Muscle layer of colon (tissue), 2 donors: Measurements from ENCODE around the gene FRMD4A.

Experiments
- H3K27ac ChIP-seq: one replicate; pipeline ENCODE4 v1.7.0; 2013; ENCODE audit warnings: low read depth, mild to moderate bottlenecking, low read length, moderate library complexity
- H3K27me3 ChIP-seq, 2 donors: one replicate each; pipeline ENCODE4 v1.7.0; 2013; ENCODE audit warnings: low read length in 2 of 2, mild to moderate bottlenecking in 2 of 2; ENCODE audit not compliant: insufficient read depth in 2 of 2, control insufficient read depth in 1 of 2
- H3K36me3 ChIP-seq: one replicate; pipeline ENCODE4 v1.7.0; 2013; ENCODE audit warnings: mild to moderate bottlenecking, low read length; ENCODE audit not compliant: insufficient read depth
- H3K4me1 ChIP-seq: one replicate; pipeline ENCODE4 v1.7.0; 2013; ENCODE audit warnings: mild to moderate bottlenecking, low read length; ENCODE audit not compliant: insufficient read depth
- H3K4me3 ChIP-seq, 2 donors: one replicate each; pipeline ENCODE4 v1.7.0; 2013; ENCODE audit warnings: low read length in 2 of 2, low read depth in 1 of 2, mild to moderate bottlenecking in 1 of 2, moderate library complexity in 1 of 2
- H3K9ac ChIP-seq: one replicate; pipeline ENCODE4 v1.7.0; 2013; ENCODE audit warnings: low read length
- H3K9me3 ChIP-seq: one replicate; pipeline ENCODE4 v1.7.0; 2013; ENCODE audit warnings: mild to moderate bottlenecking, low read length
- donor health status: abdominal sarcoma.
- donor health status: Adenocarcinoma of cecum.

The FRMD4A gene

DNA sequence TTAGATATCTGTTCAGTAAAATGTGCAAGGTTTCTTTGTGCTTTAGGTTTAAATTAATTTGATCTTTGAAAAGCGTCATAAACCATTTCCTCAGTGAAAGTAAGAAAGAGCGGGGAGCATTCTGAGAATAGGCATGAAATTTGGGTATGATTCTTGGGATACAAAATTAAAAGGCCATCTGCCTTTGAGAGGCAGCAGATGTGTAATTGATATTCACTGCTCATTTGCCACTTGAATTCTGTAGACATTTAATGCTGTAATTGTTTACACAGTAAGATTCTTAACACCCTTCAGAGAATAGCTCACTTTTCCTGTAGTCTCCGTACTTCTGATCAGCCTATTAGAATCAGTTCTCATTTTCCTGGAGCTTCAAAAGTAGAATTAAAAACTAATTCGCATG, 18.7 kb downstream of the FRMD4A start:
- Histone ChIP-seq H3K27me3 (no peaks in the 10 kb centered on the region), H3K4me3 (no peak overlapping the region), H3K36me3 (no peaks in the 10 kb centered on the region), H3K4me1 (no peaks in the 10 kb centered on the region), H3K27ac (no peak overlapping the region), H3K9me3 (no peaks in the 10 kb centered on the region), H3K9ac (no peak overlapping the region)

DNA sequence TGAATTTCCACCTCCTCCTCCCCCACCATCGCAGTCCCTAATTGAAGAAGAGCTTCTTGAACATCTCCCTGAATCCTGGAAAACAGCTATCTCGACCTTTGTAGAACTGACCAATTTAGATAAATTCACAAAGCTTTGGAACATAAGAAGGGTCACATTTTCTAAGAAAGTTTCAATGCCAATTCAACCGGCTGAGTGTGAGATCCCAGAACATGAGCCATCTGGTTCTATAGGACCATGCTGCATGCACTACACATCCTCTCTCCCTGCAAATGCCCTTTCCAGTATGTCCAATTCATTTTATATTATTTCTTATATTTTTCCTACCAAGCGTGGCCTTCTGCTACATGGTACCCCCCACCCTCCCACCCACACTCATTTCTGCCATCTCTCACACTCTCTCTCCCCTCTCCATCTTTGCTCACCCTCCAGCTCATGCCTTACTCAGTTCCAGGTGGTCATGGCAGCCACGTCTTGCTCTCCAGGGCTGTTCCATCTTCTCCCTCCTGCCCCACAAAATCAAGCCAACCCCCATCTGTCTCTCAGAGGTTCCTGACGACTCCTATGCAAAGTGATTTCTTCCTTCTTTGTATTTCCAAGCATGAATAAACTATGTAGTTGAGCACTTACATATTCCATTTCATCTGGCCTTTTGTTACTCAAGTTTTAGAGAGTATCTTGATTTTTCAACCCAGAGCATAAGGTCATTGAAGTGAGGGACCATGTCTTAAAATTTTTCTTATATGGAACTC, 19.3 kb downstream of the FRMD4A start:
- no peak overlapping the region for H3K4me3 ChIP-seq
- no peaks in the 10 kb centered on the region for H3K27me3 ChIP-seq
- H3K27ac ChIP-seq: no peak overlapping the region
- no peak overlapping the region for H3K9ac ChIP-seq
- H3K9me3 ChIP-seq: no peaks in the 10 kb centered on the region
- H3K4me1 ChIP-seq: no peaks in the 10 kb centered on the region
- H3K36me3 ChIP-seq: no peaks in the 10 kb centered on the region

DNA sequence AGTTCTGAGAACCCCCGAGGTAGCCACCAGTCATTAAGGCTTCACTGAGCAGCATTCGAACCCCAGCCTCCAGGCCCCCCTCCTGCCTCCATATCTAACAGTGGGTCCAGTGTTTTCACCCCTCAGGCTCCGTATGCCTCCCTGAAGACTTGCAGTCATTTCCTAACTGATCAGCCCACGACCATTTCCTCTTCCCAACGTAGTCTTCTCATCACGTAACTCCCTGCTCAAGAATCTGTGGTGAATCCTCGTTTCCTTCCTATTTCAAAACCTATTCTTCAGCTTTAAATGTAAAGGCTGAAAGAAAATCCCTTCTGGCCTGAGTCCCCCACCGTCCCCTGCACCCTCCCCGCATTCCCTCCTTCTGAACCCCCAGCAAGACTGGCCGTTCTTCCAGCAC, 21.1 kb downstream of the FRMD4A start:
- no peaks in the 10 kb centered on the region for H3K4me1 ChIP-seq
- H3K27ac ChIP-seq: no peak overlapping the region
- H3K9ac ChIP-seq: no peak overlapping the region
- H3K36me3 ChIP-seq: no peaks in the 10 kb centered on the region
- no peaks in the 10 kb centered on the region for H3K27me3 ChIP-seq
- no peaks in the 10 kb centered on the region for H3K9me3 ChIP-seq
- H3K4me3 ChIP-seq: no peak overlapping the region

DNA sequence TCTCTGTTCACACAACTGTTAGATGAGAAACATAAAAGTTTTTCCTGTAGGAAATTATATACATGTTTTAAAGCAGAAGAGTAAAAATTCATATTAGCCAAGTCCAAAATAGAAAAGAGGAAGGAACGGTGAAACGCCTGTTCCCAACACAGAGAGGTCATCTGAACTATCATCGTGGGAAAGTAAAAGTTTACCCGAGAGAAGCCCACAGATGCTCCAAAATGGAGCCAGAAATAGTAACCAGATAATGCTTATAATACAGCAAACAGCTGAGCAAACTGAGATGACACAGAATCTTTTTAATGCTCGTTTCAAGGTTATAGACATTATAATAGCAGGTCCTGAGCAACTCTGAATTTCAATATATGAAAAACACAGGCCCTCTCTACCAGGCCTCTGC, 24.5 kb downstream of the FRMD4A start:
- Histone ChIP-seq H3K9me3 (no peaks in the 10 kb centered on the region), H3K27ac (no peak overlapping the region), H3K36me3 (no peaks in the 10 kb centered on the region), H3K27me3 (no peaks in the 10 kb centered on the region), H3K4me3 (no peak overlapping the region), H3K9ac (no peak overlapping the region), H3K4me1 (no peaks in the 10 kb centered on the region)

DNA sequence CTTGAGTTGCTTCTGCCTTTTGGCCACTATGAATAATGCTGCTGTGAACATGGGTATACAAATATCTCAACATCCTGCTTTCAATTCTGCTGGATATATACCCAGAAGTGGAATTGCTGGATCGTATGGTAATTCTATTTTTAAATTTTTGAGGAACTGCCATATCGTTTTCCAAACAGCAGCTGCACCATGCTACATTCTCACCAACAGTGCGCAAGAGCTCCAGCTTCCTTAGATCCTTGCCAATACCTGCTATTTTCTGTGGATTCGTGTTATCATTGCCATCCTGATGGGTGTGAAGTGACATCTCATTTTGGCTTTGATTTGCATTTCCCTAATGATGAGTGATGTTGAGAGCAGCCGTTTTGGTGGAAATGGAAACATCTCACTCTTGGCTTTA, 26.7 kb downstream of the FRMD4A start:
- Histone ChIP-seq H3K27ac (no peak overlapping the region), H3K27me3 (no peaks in the 10 kb centered on the region), H3K9me3 (no peaks in the 10 kb centered on the region), H3K4me1 (no peaks in the 10 kb centered on the region), H3K4me3 (no peak overlapping the region), H3K9ac (no peak overlapping the region), H3K36me3 (no peaks in the 10 kb centered on the region)

DNA sequence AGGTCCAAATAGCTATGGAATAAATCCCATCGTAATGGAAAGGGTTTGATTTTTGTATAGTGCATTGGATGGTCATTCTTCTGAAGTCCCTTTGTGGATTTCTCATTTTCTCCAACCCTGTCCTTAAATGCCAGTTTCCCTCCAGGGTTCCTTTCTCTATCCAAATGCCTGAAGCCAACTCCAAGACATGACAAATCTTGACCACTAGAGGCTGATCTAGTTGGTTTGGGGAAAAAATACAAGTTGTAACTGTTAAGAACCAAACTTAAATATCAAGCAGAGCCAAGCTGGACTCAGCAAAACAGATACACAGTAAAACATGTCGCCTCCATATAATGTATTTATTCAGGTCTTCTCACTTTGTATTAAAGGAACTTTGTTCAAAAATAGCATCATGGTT, 28.7 kb downstream of the FRMD4A start:
- no peaks in the 10 kb centered on the region for H3K36me3 ChIP-seq
- H3K4me1 ChIP-seq: no peaks in the 10 kb centered on the region
- H3K4me3 ChIP-seq: no peak overlapping the region
- no peaks in the 10 kb centered on the region for H3K27me3 ChIP-seq
- H3K9ac ChIP-seq: no peak overlapping the region
- no peak overlapping the region for H3K27ac ChIP-seq
- no peaks in the 10 kb centered on the region for H3K9me3 ChIP-seq

DNA sequence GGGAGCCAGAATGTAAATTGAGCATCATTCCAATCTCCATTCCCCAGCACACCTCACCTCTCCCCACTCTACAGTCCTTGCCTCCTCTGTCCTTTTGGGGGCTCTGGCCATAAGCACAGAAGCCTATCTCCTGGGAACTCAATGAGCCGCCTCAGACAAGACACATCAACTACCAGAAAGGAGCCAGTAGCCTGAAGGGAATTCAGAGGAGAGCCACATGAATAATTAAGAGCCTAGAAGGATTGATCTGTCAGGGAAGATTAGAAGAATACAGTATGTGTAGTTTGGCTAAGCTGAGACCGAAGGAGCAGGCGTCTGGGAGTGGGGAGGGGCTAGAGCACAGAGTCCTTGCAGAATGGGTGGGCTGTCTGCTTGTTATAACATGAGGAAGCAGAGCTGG, 31.2 kb downstream of the FRMD4A start:
- Histone ChIP-seq H3K27me3 (no peaks in the 10 kb centered on the region), H3K4me1 (no peaks in the 10 kb centered on the region), H3K4me3 (no peak overlapping the region), H3K36me3 (no peaks in the 10 kb centered on the region), H3K27ac (no peak overlapping the region), H3K9me3 (no peaks in the 10 kb centered on the region), H3K9ac (no peak overlapping the region)

DNA sequence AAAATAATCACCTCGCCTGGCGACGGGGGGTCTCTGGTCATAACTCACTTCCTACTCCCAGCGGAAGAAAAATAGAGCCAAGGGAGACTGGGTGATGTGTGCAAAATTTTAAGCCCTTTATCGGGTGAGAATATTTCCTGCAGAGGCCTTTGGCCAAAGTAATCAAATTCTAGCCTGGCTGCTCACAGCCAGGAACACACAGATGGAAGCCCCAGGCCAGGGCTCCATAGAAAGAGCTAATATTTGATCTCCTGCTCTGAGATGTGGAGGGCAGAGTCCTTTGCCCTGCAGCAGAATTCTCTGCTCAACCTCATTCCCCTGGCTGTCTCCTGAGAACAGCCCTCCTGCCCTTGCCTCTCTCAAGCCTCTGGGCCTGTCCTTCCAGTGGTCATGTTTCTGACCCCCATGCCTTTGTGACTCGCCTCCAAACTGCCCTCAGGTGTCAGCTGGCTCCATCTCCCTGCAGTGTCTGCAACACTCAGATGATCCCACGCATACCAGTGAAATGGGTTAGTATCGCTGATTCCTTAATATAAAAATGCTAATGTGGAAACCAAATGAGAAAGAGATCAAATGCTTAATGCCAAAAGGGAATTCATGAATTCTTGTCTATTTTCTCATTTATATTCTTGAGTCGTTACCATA, 34.5 kb downstream of the FRMD4A start:
- Histone ChIP-seq H3K27ac (no peak overlapping the region), H3K27me3 (no peaks in the 10 kb centered on the region), H3K4me1 (no peaks in the 10 kb centered on the region), H3K36me3 (no peaks in the 10 kb centered on the region), H3K9ac (no peak overlapping the region), H3K9me3 (no peaks in the 10 kb centered on the region), H3K4me3 (no peak overlapping the region)

DNA sequence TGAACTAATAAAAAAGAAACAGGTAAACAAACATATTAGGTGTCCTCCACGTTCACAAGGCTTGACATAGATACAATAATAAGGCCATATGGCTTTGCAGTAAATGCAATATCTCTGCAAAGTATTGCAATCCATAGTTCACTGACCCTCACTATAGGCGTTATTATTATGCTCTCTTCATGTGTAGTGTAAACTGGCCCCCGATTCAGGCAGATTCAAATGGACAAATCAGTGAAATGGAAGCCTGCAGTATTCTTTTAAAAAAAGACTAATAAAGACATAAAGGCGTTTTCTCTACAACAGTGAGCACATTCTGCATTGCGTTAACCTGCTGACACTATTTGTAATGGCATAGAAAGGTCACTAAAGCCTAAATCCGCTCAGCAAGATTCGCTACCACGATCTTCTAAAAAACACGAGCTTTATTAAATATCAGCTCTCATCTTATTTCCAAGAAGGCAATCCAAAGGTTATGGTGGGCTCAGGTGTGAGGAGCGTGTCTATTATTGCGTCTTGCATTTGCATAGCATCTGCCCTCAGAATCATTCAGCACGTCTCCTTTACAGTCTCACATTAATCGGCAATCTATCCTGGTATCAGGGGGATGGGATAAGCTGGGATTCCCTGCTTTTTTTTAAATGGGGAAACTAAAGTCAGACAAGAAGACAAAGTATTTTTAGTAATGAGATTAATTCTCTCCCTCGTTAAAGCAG, 36.2 kb downstream of the FRMD4A start:
- Histone ChIP-seq H3K4me3 (no peak overlapping the region), H3K36me3 (no peaks in the 10 kb centered on the region), H3K9me3 (no peaks in the 10 kb centered on the region), H3K4me1 (no peaks in the 10 kb centered on the region), H3K27ac (no peak overlapping the region), H3K9ac (no peak overlapping the region), H3K27me3 (no peaks in the 10 kb centered on the region)

DNA sequence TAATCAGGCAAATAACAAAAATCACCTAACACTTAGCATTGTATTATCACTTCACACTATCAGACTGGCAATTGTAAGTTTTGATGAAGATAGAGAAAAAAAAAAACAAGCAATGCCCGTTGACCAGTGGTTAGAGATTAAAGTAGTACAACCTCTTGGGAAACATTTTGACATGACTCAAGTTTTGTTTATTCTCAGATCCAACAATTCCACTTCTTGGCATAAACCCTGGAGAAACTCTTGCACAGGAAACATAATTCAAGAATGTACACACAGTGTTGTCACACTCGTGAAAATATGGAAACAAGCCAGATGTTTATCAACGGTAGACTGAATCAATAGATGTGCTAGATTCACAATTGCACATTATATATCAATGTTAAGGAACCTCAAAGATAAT, 37.2 kb downstream of the FRMD4A start:
- H3K36me3 ChIP-seq: no peaks in the 10 kb centered on the region
- H3K9ac ChIP-seq: no peak overlapping the region

DNA sequence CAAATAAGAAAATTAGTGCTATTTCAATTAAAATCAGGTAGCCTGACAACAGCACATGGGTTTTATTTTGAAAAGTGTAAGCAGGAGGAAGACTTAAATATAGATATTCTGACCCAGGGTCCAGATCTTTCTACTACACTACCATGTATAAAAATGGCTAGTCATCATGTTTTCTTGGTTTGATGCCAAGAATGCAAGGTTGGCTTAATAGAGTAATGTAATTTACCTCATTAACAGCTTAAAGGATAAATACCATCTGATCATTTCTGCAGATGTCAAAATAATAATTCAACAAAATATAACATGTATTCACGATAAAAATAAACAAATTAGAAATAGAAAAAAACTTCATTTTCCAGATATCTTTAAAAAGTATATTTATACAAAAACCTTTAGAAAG, 39.4 kb downstream of the FRMD4A start:
- no peaks in the 10 kb centered on the region for H3K36me3 ChIP-seq
- H3K9me3 ChIP-seq: no peaks in the 10 kb centered on the region
- no peaks in the 10 kb centered on the region for H3K4me1 ChIP-seq
- no peaks in the 10 kb centered on the region for H3K27me3 ChIP-seq
- no peak overlapping the region for H3K27ac ChIP-seq
- no peak overlapping the region for H3K4me3 ChIP-seq
- no peak overlapping the region for H3K9ac ChIP-seq

More for the DNA sequence above, 37.2 kb downstream of the FRMD4A start:
- Histone ChIP-seq H3K27me3 (no peaks in the 10 kb centered on the region), H3K9me3 (no peaks in the 10 kb centered on the region), H3K27ac (no peak overlapping the region), H3K4me1 (no peaks in the 10 kb centered on the region), H3K4me3 (no peak overlapping the region)
